RWPE2 (cell line): ENCODE measurements around the gene OR52K2.

Source experiments
- ATAC-seq: fragments of 200-7000 bp; cut with Tn5 transposase; 3 replicates; pipeline ENCODE4 v1.9.1; 2021; ENCODE audit warnings: low read depth
- DNase-seq: peaks from one replicate; pipeline ENCODE4 v3.0.0-alpha.2; 2020; ENCODE audit warnings: low spot score
- H3K27ac ChIP-seq: fragments of 450-650 bp; 2 replicates; pipeline ENCODE4 v1.5.1; 2017; ENCODE audit warnings: mild to moderate bottlenecking; ENCODE audit not compliant: poor library complexity, severe bottlenecking
- H3K27me3 ChIP-seq: fragments of 250-450 bp; sonication (Bioruptor Pico); 2 replicates; pipeline ENCODE4 v1.5.1; 2021; ENCODE audit warnings: mild to moderate bottlenecking, moderate library complexity; ENCODE audit not compliant: insufficient read depth, poor library complexity, severe bottlenecking
- H3K36me3 ChIP-seq: fragments of 250-450 bp; sonication (Bioruptor Pico); 2 replicates; pipeline ENCODE4 v1.5.1; 2020; ENCODE audit warnings: low read depth, mild to moderate bottlenecking, moderate library complexity
- H3K4me1 ChIP-seq: fragments of 250-450 bp; sonication (Bioruptor Pico); 2 replicates; pipeline ENCODE4 v1.5.1; 2021; ENCODE audit warnings: mild to moderate bottlenecking, moderate library complexity; ENCODE audit not compliant: insufficient read depth, poor library complexity, severe bottlenecking
- H3K4me3 ChIP-seq: fragments of 250-450 bp; sonication (Bioruptor Pico); 2 replicates; pipeline ENCODE4 v1.5.1; 2021; ENCODE audit warnings: mild to moderate bottlenecking, moderate library complexity; ENCODE audit not compliant: severe bottlenecking
- H3K9me3 ChIP-seq: fragments of 250-450 bp; sonication (Bioruptor Pico); 2 replicates; pipeline ENCODE4 v1.5.1; 2021; ENCODE audit warnings: mild to moderate bottlenecking, moderate library complexity; ENCODE audit not compliant: severe bottlenecking
- CTCF ChIP-seq: fragments of 450-650 bp; IDR thresholded peaks from one replicate; pipeline ENCODE4 v1.5.1; 2017; ENCODE audit warnings: mild to moderate bottlenecking, moderate library complexity; ENCODE audit not compliant: poor library complexity, severe bottlenecking

The OR52K2 gene

DNA sequence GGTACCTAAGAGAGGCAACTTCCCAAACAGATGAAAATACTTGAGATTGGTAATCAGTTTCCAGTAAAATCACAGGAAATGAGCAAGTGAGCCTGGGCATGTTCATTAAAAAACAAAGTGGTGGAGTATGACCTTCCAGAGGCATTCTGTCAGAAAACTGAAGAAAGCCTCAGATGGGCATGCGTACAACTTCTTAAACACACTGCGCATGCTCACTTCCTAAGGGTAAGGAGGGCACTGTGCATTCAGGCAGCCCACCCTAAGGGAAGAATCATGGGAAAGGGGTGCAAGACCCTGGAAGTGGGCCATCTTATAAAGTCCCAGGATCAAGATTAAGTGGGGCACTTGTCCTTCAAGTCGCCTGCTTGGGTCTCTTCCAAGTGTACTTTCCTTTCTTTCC lies 4.0 kb downstream of the OR52K2 start:
- H3K4me1 ChIP-seq = no peaks in the 10 kb centered on the region
- no peaks in the 10 kb centered on the region for H3K27me3 ChIP-seq
- TF ChIP-seq CTCF = no peak
- no peak for DNase-seq
- H3K9me3 ChIP-seq = no peaks in the 10 kb centered on the region
- no peaks in the 10 kb centered on the region for H3K36me3 ChIP-seq
- ATAC-seq = no peak
- H3K4me3 ChIP-seq = no peak overlapping the region
- H3K27ac ChIP-seq = no peak overlapping the region

GRCh38 chr11:4454021-4454420 lies 4.9 kb downstream of the OR52K2 start:
- H3K4me3 ChIP-seq = no peak overlapping the region
- H3K27ac ChIP-seq = no peak overlapping the region
- no peaks in the 10 kb centered on the region for H3K27me3 ChIP-seq
- no peaks in the 10 kb centered on the region for H3K4me1 ChIP-seq
- TF ChIP-seq CTCF = no peak
- ATAC-seq (peak; percentile 56; the same call in 2 of the 3 replicates), DNase-seq (no peak)
- H3K9me3 ChIP-seq = no peaks in the 10 kb centered on the region
- no peaks in the 10 kb centered on the region for H3K36me3 ChIP-seq

- no peak for TF ChIP-seq CTCF
- no peaks in the 10 kb centered on the region for H3K27me3 ChIP-seq
- H3K27ac ChIP-seq = no peak overlapping the region
- ATAC-seq (no peak), DNase-seq (no peak)
- no peak overlapping the region for H3K4me3 ChIP-seq
- no peaks in the 10 kb centered on the region for H3K36me3 ChIP-seq
- peaks cover 9% of the 10 kb centered on the region for H3K4me1 ChIP-seq
- no peaks in the 10 kb centered on the region for H3K9me3 ChIP-seq
Measured at GRCh38 chr11:4455419-4455818, 6.3 kb downstream of the OR52K2 start.

DNA sequence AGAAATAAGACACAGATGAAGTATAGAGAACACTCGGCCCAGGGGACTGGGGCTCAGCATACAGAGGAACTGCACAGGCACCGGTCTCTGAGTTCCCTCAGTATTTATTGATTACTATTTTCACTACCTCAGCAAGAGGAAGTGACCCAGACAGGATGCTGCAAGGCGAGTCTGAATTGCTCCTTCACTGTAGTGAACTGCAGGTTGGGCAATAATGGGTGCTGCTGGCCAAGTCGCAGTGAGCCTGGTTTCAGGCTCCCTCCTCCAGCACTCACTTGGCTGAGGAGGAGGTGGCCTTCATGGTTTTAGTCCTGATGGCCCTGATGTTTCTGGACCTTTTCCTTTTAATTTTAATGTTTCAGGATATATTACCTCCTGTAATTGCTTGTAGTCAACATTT lies 10.4 kb downstream of the OR52K2 start:
- DNase-seq (no peak), ATAC-seq (peak; percentile 76; the same call in 2 of the 3 replicates)
- Histone ChIP-seq H3K36me3 (no peaks in the 10 kb centered on the region), H3K4me3 (no peak overlapping the region), H3K4me1 (peaks cover 11% of the 10 kb centered on the region), H3K27ac (peak overlapping the region; percentile 17), H3K27me3 (no peaks in the 10 kb centered on the region), H3K9me3 (no peaks in the 10 kb centered on the region)
- no peak for TF ChIP-seq CTCF

DNA sequence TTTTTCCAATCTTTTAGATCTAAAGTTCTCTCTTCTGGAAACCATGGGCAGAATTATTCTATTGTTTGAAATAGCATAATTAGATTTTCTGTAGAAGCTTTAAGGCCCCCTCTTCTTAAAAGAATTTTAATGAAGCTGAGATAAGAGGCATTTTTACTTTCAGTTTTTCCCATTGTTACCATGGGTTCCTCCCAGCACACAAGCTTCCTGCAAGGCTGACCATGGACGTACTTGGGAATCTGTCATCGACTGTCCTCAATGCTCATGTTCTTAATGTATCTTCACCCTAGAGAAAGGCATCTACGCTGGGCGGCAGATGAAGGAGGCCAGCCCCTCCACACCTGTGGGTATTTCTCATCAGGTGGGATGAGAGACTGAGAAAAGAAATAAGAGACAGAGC lies 11.1 kb downstream of the OR52K2 start:
- Histone ChIP-seq H3K36me3 (no peaks in the 10 kb centered on the region), H3K4me3 (no peak overlapping the region), H3K4me1 (peaks cover 11% of the 10 kb centered on the region), H3K27me3 (no peaks in the 10 kb centered on the region), H3K9me3 (no peaks in the 10 kb centered on the region), H3K27ac (peak overlapping the region; percentile 17)
- no peak for DNase-seq
- no peak for TF ChIP-seq CTCF
- ATAC-seq = no peak
